Colonic mucosa (tissue), 4 donors: ENCODE measurements around the gene CELSR3. TPM values are rescaled to one million over a fixed set of nuclear protein-coding genes. Genes with fewer than 3 reads are reported as not detected.

Experiments
- DNase-seq: peaks from one replicate; pipeline ENCODE4 v3.0.0-alpha.2; 2020
- H3K27ac ChIP-seq: fragments of 200-600 bp; one replicate; pipeline ENCODE4 v1.8.0; 2021
- H3K27me3 ChIP-seq: fragments of 200-600 bp; one replicate; pipeline ENCODE4 v1.8.0; 2021
- H3K36me3 ChIP-seq: fragments of 200-600 bp; one replicate; pipeline ENCODE4 v1.8.0; 2021
- H3K4me1 ChIP-seq: fragments of 200-600 bp; one replicate; pipeline ENCODE4 v1.8.0; 2021; ENCODE audit warnings: mild to moderate bottlenecking
- H3K4me3 ChIP-seq: fragments of 200-600 bp; one replicate; pipeline ENCODE4 v1.8.0; 2021
- H3K9ac ChIP-seq, 2 donors: one replicate each; pipeline ENCODE4 v1.7.0; 2013; ENCODE audit warnings: control low read depth in 2 of 2, low read depth in 2 of 2, low read length in 2 of 2
- H3K9me3 ChIP-seq: fragments of 200-600 bp; one replicate; pipeline ENCODE4 v1.8.0; 2021
- CTCF ChIP-seq: fragments of 200-600 bp; IDR thresholded peaks from one replicate; pipeline ENCODE4 v1.8.0; 2022; ENCODE audit warnings: antibody characterized with exemption, mild to moderate bottlenecking
- intact Hi-C: fragments of 100-400 bp; cut with DNase I; formaldehyde crosslinking; loops from one replicate; pipeline ENCODE4 v1.14.1; 2022
- total RNA-seq, 2 donors: library from RNA; stranded (reverse); fragmentation: NEBNext Ultra II Directional in 1 of 2; extraction: Animal tissue kit (Norgen Biotek cat#: 25700) in 1 of 2; gene quantifications; one replicate each; pipeline ENCODE4 v1.2.1, GENCODE V29; 2021
- donor health status: healthy.
- donor health status: DM: no; HTN: no; CAD: no.
- donor health status: DM: no; HTN: no; CAD: no.

Gene CELSR3
- total RNA-seq, 2 donors from 2014 or later: 1.3 to 2.0 TPM

- intact Hi-C loops: no loop called here
- DNase-seq: no peak
These were observed 65.8 kb downstream of the CELSR3 start for GRCh38 chr3:48596676-48597407.

DNA sequence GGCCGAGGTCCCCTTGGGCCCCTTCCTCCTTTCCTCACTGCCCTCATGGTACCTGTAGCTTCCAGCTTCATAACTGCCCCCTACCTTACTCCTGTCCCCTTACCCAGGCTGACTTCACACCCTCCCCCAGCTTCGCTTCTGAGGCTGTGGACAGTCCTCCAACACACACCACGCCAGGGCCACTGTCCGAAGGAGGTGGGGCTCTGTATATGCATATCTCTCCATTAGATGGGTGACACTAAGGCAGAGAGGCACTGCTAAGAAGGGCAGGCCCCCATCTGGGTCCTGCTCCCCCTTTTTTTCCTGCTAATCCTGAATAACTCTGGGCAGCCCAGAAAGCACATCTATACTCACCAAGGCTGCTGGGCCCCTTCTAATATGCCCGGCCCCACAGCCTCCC, 66.5 kb downstream of the CELSR3 start:
- H3K27me3 ChIP-seq: peaks cover 9% of the 10 kb centered on the region
- H3K4me1 ChIP-seq: peaks cover 10% of the 10 kb centered on the region

More at GRCh38 chr3:48596676-48597407, 65.8 kb downstream of the CELSR3 start:
- Histone ChIP-seq H3K4me1 (peaks cover 10% of the 10 kb centered on the region), H3K27me3 (peaks cover 9% of the 10 kb centered on the region), H3K9me3 (no peaks in the 10 kb centered on the region), H3K36me3 (peaks cover 20% of the 10 kb centered on the region), H3K4me3 (no peak overlapping the region), H3K9ac (peak overlapping the region in 1 of 2 donors; percentile 28), H3K27ac (no peak overlapping the region)
- TF ChIP-seq CTCF: no peak

DNA sequence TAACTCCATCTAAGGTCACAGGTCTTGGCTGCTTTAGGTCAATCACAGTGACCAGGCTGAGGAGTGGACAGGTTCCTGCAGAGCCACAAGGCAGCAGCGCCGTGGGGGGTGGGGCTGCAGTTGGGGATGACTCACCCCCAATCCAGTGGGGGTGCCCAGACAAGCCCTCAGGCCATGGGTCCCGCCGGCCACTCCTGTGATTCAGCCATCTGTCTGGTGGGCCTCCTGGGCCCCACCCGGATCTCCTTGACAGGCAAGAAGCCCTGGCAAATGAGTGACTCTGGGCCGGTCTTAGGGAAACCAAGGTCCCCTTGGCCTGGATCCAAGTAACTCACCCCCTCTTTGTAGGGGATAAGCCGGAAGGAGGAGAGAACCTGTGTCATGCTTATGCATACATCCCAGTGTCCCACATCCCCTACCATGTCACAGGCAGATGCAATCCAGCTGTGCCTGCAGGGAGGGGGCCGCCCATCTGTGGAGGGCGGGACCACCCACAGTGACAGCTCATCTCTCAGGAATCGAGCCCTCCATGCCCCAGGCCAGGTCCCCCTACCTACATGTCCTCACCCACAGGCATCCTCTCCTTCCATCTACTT, 67.1 kb downstream of the CELSR3 start:
- H3K4me3 ChIP-seq: no peak overlapping the region

More for the DNA sequence above, 66.5 kb downstream of the CELSR3 start:
- H3K36me3 ChIP-seq: peaks cover 15% of the 10 kb centered on the region
- no peak overlapping the region for H3K4me3 ChIP-seq
- H3K9me3 ChIP-seq: no peaks in the 10 kb centered on the region
- H3K27ac ChIP-seq: no peak overlapping the region
- TF ChIP-seq CTCF: no peak
- no peak for DNase-seq
- no peak overlapping the region for H3K9ac ChIP-seq
- intact Hi-C loops: no loop called here

DNA sequence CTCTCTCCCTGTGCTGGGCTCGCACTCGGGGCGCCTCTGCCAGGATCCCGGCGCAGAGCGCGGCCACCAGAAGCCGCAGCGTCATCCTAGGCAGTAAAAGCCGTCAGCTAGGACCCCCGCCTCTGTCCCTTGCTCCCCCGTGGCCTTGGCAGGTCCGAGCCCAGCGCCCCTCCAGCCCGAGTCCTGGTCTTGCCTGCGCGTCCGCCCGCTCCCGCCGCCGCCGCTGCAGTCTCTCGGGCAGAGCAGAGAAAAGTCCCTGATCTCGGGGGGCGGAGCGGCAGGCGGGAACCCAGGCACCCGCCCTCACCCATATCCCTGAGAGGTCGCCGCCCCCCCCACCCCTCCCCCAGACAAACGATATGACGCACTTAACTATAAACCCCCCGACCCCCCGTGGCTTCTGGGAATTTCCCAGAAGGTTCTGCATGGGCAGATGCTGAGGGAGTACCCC, 67.6 kb downstream of the CELSR3 start, which contains the start of gene COL7A1:
COL7A1 (minus strand) TSS at position 255 of the 451 bp plus-strand sequence; CDS start at position 85, 170 bp downstream.
- H3K4me3 ChIP-seq: peak within 1 kb of the TSS; percentile 11
- intact Hi-C loops: no loop called here
- peaks cover 10% of the 10 kb centered on the region for H3K4me1 ChIP-seq
- no peak for DNase-seq
- peaks cover 9% of the 10 kb centered on the region for H3K27me3 ChIP-seq
- H3K9me3 ChIP-seq: no peaks in the 10 kb centered on the region
- H3K27ac ChIP-seq: no peak within 1 kb of the TSS
- peaks cover 9% of the 10 kb centered on the region for H3K36me3 ChIP-seq
- peak within 1 kb of the TSS in 1 of 2 donors; percentile 63 for H3K9ac ChIP-seq
- TF ChIP-seq CTCF: no peak

More for the DNA sequence above, 67.1 kb downstream of the CELSR3 start:
- H3K9ac ChIP-seq: no peak overlapping the region
- no peak for DNase-seq
- no peak for TF ChIP-seq CTCF
- peaks cover 10% of the 10 kb centered on the region for H3K4me1 ChIP-seq
- no peak overlapping the region for H3K27ac ChIP-seq
- peaks cover 11% of the 10 kb centered on the region for H3K36me3 ChIP-seq
- intact Hi-C loops: no loop called here
- no peaks in the 10 kb centered on the region for H3K9me3 ChIP-seq
- peaks cover 9% of the 10 kb centered on the region for H3K27me3 ChIP-seq

- Histone ChIP-seq H3K36me3 (peaks cover 3% of the 10 kb centered on the region), H3K9ac (peak overlapping the region in 1 of 2 donors; percentile 63), H3K9me3 (no peaks in the 10 kb centered on the region), H3K4me3 (peak overlapping the region; percentile 11), H3K27ac (no peak overlapping the region), H3K4me1 (peaks cover 10% of the 10 kb centered on the region), H3K27me3 (peaks cover 9% of the 10 kb centered on the region)
- no peak for TF ChIP-seq CTCF
- intact Hi-C loops: no loop called here
- DNase-seq: no peak
These were observed 68.2 kb downstream of the CELSR3 start for GRCh38 chr3:48594417-48595049.
